Measurements from ENCODE around the gene RIMS4. TPM values are rescaled to one million over a fixed set of nuclear protein-coding genes. Genes with fewer than 3 reads are reported as not detected.

Gene RIMS4
- total RNA-seq, 1 donor from 2014 or later, result 5.3 TPM

DNA sequence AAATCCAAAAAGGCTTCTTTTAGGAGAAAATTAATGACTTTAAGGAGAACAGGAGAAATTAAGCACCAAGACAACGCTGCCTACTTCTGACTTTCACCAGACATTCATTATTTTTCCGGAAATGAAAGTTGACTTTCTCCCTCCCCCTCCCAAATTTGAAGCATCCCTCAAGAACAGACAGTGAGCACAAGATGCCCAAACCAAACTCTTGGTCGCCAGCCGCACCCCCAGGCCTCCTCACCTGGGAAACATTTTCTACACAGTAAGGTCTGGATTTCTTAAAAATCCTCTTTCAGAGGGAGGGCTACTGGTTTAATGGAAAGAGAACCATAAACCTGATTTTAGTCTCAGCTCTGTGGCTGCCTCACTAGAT, 2.7 kb downstream of the RIMS4 start:
- Histone ChIP-seq H3K9me3 (ENCODE audit: low read depth) (no peaks in the 10 kb centered on the region), H3K36me3 (no peaks in the 10 kb centered on the region), H3K27ac (no peak overlapping the region), H3F3A (ENCODE audit: low read depth) (peaks cover 9% of the 10 kb centered on the region), H3K79me2 (ENCODE audit: low read depth) (no peaks in the 10 kb centered on the region), H3K4me1 (peaks cover 13% of the 10 kb centered on the region), H3K4me2 (no peak overlapping the region), H3K4me3 (no peak overlapping the region), H3K9ac (no peak overlapping the region), H4K20me1 (ENCODE audit: low read depth) (peaks cover 34% of the 10 kb centered on the region), H3K27me3 (peaks cover 66% of the 10 kb centered on the region), H2AFZ (replicated peaks) (no peak overlapping the region)
- H3K9me3 Mint-ChIP-seq, result no peaks in the 10 kb centered on the region
- TF ChIP-seq, protein P1, sequence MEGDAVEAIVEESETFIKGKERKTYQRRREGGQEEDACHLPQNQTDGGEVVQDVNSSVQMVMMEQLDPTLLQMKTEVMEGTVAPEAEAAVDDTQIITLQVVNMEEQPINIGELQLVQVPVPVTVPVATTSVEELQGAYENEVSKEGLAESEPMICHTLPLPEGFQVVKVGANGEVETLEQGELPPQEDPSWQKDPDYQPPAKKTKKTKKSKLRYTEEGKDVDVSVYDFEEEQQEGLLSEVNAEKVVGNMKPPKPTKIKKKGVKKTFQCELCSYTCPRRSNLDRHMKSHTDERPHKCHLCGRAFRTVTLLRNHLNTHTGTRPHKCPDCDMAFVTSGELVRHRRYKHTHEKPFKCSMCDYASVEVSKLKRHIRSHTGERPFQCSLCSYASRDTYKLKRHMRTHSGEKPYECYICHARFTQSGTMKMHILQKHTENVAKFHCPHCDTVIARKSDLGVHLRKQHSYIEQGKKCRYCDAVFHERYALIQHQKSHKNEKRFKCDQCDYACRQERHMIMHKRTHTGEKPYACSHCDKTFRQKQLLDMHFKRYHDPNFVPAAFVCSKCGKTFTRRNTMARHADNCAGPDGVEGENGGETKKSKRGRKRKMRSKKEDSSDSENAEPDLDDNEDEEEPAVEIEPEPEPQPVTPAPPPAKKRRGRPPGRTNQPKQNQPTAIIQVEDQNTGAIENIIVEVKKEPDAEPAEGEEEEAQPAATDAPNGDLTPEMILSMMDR (IDR thresholded peaks at IDR 0.05), result no peak
- TF ChIP-seq EZH2 (IDR thresholded peaks at IDR 0.05), result no peak
- TF ChIP-seq EZH2phosphoT487 (IDR thresholded peaks at IDR 0.05), result no peak
- no peak overlapping the region for H3K27ac Mint-ChIP-seq
- H3K4me1 Mint-ChIP-seq, result peaks cover 38% of the 10 kb centered on the region
- H3K4me3 Mint-ChIP-seq, result no peak overlapping the region
- H3K36me3 Mint-ChIP-seq, result peaks cover 3% of the 10 kb centered on the region
- no peak for DNase-seq (ENCODE audit: low spot score)
- peaks cover 40% of the 10 kb centered on the region for H3K27me3 Mint-ChIP-seq (ENCODE audit: insufficient read depth, low read depth)

- peaks cover 61% of the 10 kb centered on the region for H3K27me3 ChIP-seq
- H3K9me3 Mint-ChIP-seq, result no peaks in the 10 kb centered on the region
- peaks cover 38% of the 10 kb centered on the region for H3K4me1 Mint-ChIP-seq
- H3K4me3 Mint-ChIP-seq, result no peak overlapping the region
- H3K9me3 ChIP-seq (ENCODE audit: low read depth), result no peaks in the 10 kb centered on the region
- no peak overlapping the region for H3K27ac ChIP-seq
- no peak overlapping the region for H3K4me2 ChIP-seq
- no peak overlapping the region for H3K4me3 ChIP-seq
- H3K36me3 ChIP-seq, result no peaks in the 10 kb centered on the region
- H3K27ac Mint-ChIP-seq, result no peak overlapping the region
- no peak for DNase-seq (ENCODE audit: low spot score)
- no peaks in the 10 kb centered on the region for H3K79me2 ChIP-seq (ENCODE audit: low read depth)
- H4K20me1 ChIP-seq (ENCODE audit: low read depth), result peaks cover 34% of the 10 kb centered on the region
- TF ChIP-seq EZH2 (IDR thresholded peaks at IDR 0.05) (no peak), EZH2phosphoT487 (IDR thresholded peaks at IDR 0.05) (no peak)
- TF ChIP-seq, protein P1 (IDR thresholded peaks at IDR 0.05), result no peak
- H3F3A ChIP-seq (ENCODE audit: low read depth), result peaks cover 9% of the 10 kb centered on the region
- peaks cover 13% of the 10 kb centered on the region for H3K4me1 ChIP-seq
- H3K27me3 Mint-ChIP-seq (ENCODE audit: insufficient read depth, low read depth), result peaks cover 38% of the 10 kb centered on the region
- peaks cover 3% of the 10 kb centered on the region for H3K36me3 Mint-ChIP-seq
- H3K9ac ChIP-seq, result no peak overlapping the region
- H2AFZ ChIP-seq (replicated peaks), result no peak overlapping the region
Measured at GRCh38 chr20:44807051-44807683, 3.2 kb downstream of the RIMS4 start.

GRCh38 chr20:44805979-44806620, 4.2 kb downstream of the RIMS4 start:
- H3K27me3 Mint-ChIP-seq (ENCODE audit: insufficient read depth, low read depth), result peaks cover 32% of the 10 kb centered on the region
- no peaks in the 10 kb centered on the region for H3K36me3 ChIP-seq
- H4K20me1 ChIP-seq (ENCODE audit: low read depth), result peaks cover 34% of the 10 kb centered on the region
- H3K9ac ChIP-seq, result no peak overlapping the region
- peaks cover 13% of the 10 kb centered on the region for H3K4me1 ChIP-seq
- no peak overlapping the region for H2AFZ ChIP-seq (replicated peaks)
- H3K79me2 ChIP-seq (ENCODE audit: low read depth), result no peaks in the 10 kb centered on the region
- peaks cover 9% of the 10 kb centered on the region for H3F3A ChIP-seq (ENCODE audit: low read depth)
- peaks cover 34% of the 10 kb centered on the region for H3K4me1 Mint-ChIP-seq
- H3K27ac Mint-ChIP-seq, result no peak overlapping the region
- DNase-seq (ENCODE audit: low spot score), result peak; percentile 94
- no peak overlapping the region for H3K4me3 ChIP-seq
- H3K36me3 Mint-ChIP-seq, result peaks cover 2% of the 10 kb centered on the region
- TF ChIP-seq, protein P1 (IDR thresholded peaks at IDR 0.05), result no peak
- no peak for TF ChIP-seq EZH2 (IDR thresholded peaks at IDR 0.05)
- H3K4me3 Mint-ChIP-seq, result peak overlapping the region; percentile 35
- no peaks in the 10 kb centered on the region for H3K9me3 Mint-ChIP-seq
- H3K27me3 ChIP-seq, result peaks cover 50% of the 10 kb centered on the region
- no peak overlapping the region for H3K27ac ChIP-seq
- no peaks in the 10 kb centered on the region for H3K9me3 ChIP-seq (ENCODE audit: low read depth)
- peak overlapping the region; percentile 47 for H3K4me2 ChIP-seq

Measured in neural progenitor cell (in vitro differentiated cells).